Right hindlimb (tissue), 1 donor: Measurements from ENCODE around the gene CAST.

Experiments
- DNase-seq: peaks from one replicate; pipeline ENCODE4 v3.0.0-alpha.2; 2018

Gene CAST

GRCh38 chr5:96675882-96676281 lies 13.7 kb downstream of the CAST start:
- DNase-seq: no peak

- DNase-seq: no peak
Observed at GRCh38 chr5:96677496-96677895, 15.3 kb downstream of the CAST start.

- no peak for DNase-seq
Observed at GRCh38 chr5:96679293-96679692, 17.1 kb downstream of the CAST start.

GRCh38 chr5:96680759-96681470 lies 18.7 kb downstream of the CAST start:
- no peak for DNase-seq

GRCh38 chr5:96683392-96683791 lies 21.2 kb downstream of the CAST start:
- no peak for DNase-seq

- no peak for DNase-seq
Observed at GRCh38 chr5:96683810-96684209, 21.6 kb downstream of the CAST start.

- no peak for DNase-seq
Observed at GRCh38 chr5:96687080-96687479, 24.9 kb downstream of the CAST start.

GRCh38 chr5:96687812-96688453 lies 25.8 kb downstream of the CAST start:
- no peak for DNase-seq

GRCh38 chr5:96690861-96691260 lies 28.7 kb downstream of the CAST start:
- DNase-seq: no peak

GRCh38 chr5:96691503-96692303 lies 29.5 kb downstream of the CAST start:
- DNase-seq: no peak

- DNase-seq: no peak
Observed at GRCh38 chr5:96692441-96692840, 30.3 kb downstream of the CAST start.

GRCh38 chr5:96699186-96699820 lies 37.1 kb downstream of the CAST start:
- DNase-seq: no peak

- peak; percentile 93 for DNase-seq
Observed at GRCh38 chr5:96702503-96703383, 40.6 kb downstream of the CAST start.

- DNase-seq: no peak
Observed at GRCh38 chr5:96703384-96703920, 41.3 kb downstream of the CAST start.

GRCh38 chr5:96703995-96704394 lies 41.8 kb downstream of the CAST start:
- DNase-seq: no peak

- no peak for DNase-seq
Observed at GRCh38 chr5:96706433-96707111, 44.4 kb downstream of the CAST start.

- DNase-seq: no peak
Observed at GRCh38 chr5:96708600-96708999, 46.4 kb downstream of the CAST start.

GRCh38 chr5:96709152-96709821 lies 47.1 kb downstream of the CAST start:
- DNase-seq: no peak

GRCh38 chr5:96712100-96712746 lies 50.0 kb downstream of the CAST start:
- no peak for DNase-seq

GRCh38 chr5:96714450-96714849 lies 52.3 kb downstream of the CAST start:
- DNase-seq: no peak
